Stromal cell of bone marrow (primary cell): ENCODE results near the gene DHRS12.

Experiments
- DNase-seq: peaks from one replicate; pipeline ENCODE4 v3.0.0-alpha.2; 2012; ENCODE audit warnings: low read depth

Gene DHRS12

GRCh38 chr13:51807041-51807440 is 3.1 kb upstream of the DHRS12 start:
- DNase-seq: no peak

DNA sequence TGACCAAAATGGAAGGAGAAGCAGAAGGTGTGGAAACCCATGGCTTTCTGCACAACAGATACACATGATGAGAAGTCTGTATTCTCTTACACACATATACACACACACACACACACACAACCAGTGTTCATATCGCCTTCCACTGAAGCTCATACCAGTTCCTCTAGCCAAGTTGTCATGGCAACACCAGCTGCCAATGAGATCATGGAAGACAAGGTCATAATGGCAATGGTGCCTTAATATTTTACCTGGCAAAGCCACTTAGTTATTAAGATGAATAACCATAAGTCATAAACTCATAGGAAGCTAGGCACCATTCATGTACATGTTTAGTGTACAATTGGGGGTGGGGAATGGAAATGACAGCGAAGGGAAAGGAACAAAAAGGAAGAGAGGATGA is 2.6 kb upstream of the DHRS12 start:
- DNase-seq: no peak

- no peak for DNase-seq
Observed at GRCh38 chr13:51805925-51806324, 2.0 kb upstream of the DHRS12 start.

DNA sequence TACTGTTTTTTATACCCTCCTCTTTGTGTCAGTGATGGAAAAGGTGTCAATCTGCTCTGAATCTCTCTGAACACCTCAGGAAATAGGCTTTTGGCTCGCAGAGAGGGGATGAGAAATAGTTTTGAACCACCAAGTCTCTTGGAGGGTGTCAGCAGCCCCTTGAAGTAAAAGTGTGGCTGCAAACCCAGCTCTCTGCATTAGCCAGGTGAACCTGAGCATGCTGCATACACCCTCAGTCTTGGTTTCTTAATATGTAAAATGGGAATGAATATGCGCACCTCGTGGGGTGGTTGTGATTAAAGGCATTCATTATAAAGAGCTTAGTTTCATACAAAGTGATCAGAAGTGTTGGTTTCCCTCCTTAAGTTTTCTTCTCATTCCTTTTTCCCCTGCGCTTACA is 1.4 kb upstream of the DHRS12 start:
- DNase-seq: no peak

DNA sequence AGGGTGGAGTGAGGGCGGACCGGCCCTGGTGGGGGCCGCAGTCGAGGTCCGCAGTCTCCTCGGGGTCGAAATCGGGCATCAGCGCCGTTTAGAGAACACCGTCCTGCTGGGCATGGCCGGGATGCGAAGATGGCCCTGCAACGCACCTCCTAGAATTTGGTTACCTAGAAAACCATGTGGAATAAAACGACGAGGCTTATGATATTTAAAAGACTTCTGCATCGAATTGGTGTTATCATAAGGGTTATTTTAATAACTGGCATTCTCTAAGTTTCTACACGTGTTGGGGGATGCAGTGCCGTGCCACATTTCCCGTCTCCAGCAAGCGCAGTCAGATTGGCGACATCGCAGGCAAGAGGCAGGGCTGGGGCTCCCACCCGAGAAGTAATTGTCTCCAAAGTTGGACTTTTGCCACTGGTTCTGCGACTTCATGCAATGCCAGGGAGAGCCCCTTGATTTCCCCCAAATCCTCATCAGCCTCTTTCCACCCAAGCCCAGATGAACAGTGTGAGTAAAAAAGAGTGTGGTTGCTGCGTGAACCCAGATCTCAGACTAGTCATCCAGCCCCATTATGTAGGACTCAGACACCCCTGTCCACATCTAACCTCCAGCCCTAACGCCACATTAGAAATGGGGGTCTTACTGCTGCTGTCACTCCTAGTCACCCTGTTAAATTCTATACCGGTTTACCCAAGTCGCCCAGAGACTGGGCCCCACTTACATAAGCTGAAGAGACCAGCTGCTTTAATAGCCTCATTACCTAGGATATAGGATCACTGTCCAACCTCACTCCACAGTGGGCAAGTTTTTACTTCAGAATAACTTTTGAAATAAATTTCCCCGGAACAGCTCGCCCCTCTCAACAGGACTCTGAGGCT is 571 bp upstream of the DHRS12 start:
- DNase-seq: no peak

- no peak for DNase-seq
Observed at GRCh38 chr13:51802631-51803418, 1.1 kb downstream of the DHRS12 start.

GRCh38 chr13:51801631-51802099 is 2.3 kb downstream of the DHRS12 start:
- no peak for DNase-seq

GRCh38 chr13:51800486-51800885 is 3.5 kb downstream of the DHRS12 start:
- no peak for DNase-seq

DNA sequence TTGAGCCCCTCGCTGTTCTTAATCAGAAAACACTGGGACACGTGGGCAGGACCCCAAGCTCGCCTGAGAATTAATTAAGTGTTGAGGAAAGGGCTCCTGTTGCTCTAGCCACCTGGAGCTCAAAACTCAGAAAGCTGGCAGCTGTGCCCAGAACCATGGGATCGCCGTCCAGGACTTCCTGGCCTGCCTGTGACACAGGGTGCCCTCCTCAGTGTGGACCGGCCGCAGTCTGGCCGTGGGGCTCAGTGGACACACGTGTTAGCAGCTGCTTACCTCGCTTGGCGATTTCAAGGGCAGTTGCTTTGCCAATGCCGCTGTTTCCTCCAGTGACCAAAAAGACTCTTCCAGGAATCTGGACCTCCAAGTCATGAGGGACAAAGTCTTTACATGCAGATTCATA is 4.7 kb downstream of the DHRS12 start:
- DNase-seq: no peak

- no peak for DNase-seq
Observed at GRCh38 chr13:51797664-51798488, 6.1 kb downstream of the DHRS12 start.

DNA sequence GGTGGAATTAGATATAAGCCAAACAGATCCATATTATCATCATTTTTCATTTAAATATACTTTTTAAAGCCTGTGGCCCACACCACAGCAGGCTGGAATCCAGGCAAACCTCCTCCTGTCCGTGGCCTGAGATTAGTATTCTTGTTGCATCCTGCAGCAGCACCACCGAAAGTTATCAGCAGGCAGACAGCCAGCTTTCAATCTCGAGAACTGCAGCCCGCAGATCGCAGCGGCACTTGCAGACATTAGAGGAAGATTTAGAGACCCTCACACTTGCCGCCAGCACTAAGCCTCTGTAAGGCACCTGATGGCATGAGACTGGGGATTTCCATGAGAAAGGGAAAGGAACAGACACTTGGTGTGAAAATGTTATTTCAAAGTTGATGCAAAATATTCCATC is 7.4 kb downstream of the DHRS12 start:
- no peak for DNase-seq

- no peak for DNase-seq
Observed at GRCh38 chr13:51795419-51795818, 8.5 kb downstream of the DHRS12 start.

GRCh38 chr13:51794964-51795363 is 9.0 kb downstream of the DHRS12 start:
- DNase-seq: no peak

DNA sequence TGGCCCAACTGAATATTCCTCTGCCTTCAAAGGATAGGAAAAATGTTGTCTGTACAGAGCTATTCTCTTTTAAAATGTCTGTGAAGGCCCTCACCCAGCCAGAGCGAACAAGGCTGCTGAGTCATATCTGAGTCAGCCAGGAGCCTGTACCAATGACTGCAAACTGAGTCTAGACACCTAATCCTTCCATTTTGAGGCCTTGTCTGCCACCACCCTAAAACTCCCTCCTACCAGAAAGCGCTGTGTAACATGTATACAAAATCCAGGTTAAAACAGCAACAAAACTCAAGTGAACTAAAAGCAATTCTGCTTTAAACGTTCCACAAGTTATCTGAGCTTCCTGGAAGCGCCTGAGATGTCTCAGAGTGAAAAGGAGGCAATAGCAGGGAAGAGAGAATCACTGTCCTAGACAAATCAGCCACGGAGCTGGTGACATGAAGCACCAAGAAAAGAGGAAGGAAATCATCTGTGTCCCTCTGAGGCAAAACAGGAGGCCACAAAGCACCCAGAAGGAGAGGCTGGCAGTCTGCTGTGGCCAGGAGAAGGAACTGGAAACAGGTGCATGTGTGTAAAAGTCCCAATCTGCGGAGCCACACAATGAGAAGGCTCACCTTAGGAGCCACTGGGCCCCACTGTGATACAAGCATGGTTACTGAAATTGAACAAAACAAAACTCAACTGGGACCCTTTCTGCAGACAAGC is 10.2 kb downstream of the DHRS12 start:
- DNase-seq: peak; percentile 50

- DNase-seq: no peak
Observed at GRCh38 chr13:51786425-51787265, 17.3 kb downstream of the DHRS12 start.

GRCh38 chr13:51785712-51786424 is 18.1 kb downstream of the DHRS12 start:
- no peak for DNase-seq

GRCh38 chr13:51784097-51784496 is 19.9 kb downstream of the DHRS12 start:
- no peak for DNase-seq

DNA sequence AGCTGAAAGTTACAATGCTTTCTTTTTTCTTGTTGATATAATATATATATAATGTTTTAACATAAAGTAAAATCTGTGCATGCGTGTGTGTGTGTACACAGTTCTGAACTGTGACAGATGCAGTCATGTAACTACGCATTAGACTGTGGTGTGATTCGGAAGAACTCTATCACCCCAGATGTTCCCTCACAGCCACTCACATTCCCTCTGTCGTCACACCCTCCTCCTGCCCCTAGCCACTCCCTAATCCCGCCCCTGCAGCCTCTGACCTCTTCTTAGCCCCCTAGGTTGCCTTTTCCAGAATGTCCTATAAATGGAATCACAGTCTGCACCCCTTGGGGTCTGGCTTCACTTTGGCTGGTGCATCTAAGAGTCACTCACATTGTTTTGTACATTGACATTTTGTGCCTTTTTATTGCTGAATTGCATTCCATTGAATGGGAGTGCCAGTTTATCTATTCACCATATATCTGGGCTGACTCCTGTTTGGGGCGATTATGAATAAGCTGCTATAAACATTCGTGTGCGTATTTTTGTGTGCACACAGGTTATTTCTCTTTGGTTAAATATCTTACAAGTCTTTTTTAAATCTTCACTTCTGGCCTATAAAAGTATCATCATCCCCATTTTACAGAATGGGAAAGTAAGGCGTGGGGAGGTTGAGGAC is 20.4 kb downstream of the DHRS12 start:
- DNase-seq: no peak

DNA sequence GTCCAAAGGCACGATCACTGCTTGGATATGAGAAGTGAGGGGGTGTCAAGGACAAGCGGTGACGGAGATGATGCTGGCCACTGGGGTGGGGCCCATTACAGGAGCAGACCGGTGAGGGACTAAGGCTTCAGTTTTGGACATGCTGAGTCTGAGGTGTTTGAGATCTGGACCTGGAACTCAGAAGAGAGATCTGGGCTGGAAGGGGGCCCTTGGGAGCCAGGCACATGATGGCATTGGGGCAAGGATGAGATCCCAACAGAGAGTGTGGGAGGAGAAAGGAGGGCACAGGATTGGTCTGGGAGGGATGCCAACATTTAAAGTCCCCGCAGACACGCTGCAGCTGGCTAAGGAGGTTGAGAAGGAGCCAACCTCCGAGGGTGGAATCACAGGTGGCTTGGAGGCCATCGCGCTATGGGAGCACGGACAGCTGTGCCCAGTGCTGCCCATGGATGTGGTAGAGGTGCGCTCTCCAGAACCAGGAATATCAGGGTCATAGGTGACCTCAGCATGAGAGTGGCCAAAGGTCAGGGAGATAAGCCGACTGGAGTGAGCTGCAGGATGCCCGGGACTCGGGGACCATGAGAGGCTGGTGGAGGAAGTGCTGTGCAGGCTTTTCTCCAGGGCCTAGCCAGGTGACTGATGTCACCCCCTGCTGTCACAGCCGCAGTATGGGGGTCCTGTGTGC is 21.8 kb downstream of the DHRS12 start:
- DNase-seq: no peak
